Uterus (tissue), 2 donors: Measurements from ENCODE around the gene GSG1L.

Experiments used
- POLR2A ChIP-seq, 2 donors: fragments of 450-650 bp; IDR thresholded peaks; one replicate each; pipeline ENCODE4 v1.6.1; 2016; ENCODE audit warnings: antibody characterized with exemption in 2 of 2, mild to moderate bottlenecking in 1 of 2, moderate library complexity in 1 of 2
- TF ChIP-seq, protein P1 (sequence below), 4 experiments: fragments of 200-600 bp in 2 of 4; fragments of 450-650 bp in 2 of 4; sonication (generic) in 2 of 4; IDR thresholded peaks; one replicate each; pipeline ENCODE4 v1.5.1; 2016 to 2019; ENCODE audit warnings: antibody characterized with exemption in 4 of 4, mild to moderate bottlenecking in 2 of 4, moderate library complexity in 1 of 4

DNA sequence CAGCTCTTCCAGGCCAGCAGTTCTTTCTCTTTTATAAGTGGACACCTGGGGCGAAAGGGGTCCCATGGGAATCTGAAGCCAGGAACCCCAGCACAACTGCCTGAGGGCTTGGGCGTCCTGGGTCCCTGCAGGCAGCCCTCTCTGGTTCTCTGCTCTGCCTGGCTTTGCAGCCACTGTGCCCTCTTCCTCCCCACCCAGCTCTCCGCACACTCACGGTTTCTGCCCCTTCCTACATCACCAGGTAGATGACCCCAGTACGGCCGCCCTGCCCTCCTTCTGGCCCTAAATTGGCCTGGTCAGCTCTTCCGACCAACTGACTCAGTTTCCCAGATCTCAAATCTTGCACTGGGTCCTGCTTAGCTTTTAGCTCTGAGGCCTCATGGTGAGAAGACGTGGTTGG, 288.3 kb downstream of the GSG1L start:
- TF ChIP-seq, protein P1, sequence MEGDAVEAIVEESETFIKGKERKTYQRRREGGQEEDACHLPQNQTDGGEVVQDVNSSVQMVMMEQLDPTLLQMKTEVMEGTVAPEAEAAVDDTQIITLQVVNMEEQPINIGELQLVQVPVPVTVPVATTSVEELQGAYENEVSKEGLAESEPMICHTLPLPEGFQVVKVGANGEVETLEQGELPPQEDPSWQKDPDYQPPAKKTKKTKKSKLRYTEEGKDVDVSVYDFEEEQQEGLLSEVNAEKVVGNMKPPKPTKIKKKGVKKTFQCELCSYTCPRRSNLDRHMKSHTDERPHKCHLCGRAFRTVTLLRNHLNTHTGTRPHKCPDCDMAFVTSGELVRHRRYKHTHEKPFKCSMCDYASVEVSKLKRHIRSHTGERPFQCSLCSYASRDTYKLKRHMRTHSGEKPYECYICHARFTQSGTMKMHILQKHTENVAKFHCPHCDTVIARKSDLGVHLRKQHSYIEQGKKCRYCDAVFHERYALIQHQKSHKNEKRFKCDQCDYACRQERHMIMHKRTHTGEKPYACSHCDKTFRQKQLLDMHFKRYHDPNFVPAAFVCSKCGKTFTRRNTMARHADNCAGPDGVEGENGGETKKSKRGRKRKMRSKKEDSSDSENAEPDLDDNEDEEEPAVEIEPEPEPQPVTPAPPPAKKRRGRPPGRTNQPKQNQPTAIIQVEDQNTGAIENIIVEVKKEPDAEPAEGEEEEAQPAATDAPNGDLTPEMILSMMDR (IDR thresholded peaks at IDR 0.05) = no peak
- no peak for TF ChIP-seq POLR2A (IDR thresholded peaks at IDR 0.05)
